ENCODE results near the gene AURKA. TPM values are rescaled to one million over a fixed set of nuclear protein-coding genes. Genes with fewer than 3 reads are reported as not detected.

The AURKA gene
- total and polyA plus RNA-seq, 2 of the 8 experiments (the other 6 are each of a cell fraction or from before 2014, with no cell fraction given): 45.8 to 84.8 TPM

DNA sequence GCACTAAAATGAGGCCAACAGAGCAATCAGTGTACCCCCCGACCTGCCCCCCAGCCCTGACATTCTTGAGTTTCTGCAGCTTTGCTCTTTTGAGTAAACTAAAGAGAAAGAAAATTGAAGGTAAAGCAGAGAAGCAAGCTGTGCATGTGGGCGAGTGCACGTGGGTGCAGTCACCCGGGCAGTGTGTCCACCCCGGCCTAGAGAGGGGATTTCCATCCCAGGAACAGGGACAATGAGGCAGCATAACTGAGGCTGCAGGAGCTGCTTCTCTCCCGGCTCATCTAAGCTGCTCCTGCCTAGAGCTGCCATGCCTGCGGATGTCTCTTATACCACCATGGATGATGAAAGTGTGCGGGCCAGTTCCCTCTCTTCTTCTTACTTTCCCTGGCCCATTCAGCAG lies 36.9 kb upstream of the AURKA start:
- DNase-seq (ENCODE audit: low read depth in 1 of 2, low spot score in 2 of 2) (no peak), FAIRE-seq (no peak)
- H2BK5ac ChIP-seq (ENCODE audit: low read depth, low read length): no peak overlapping the region
- peaks cover 0 to 1% (median 0%) of the 10 kb centered on the region in 4 experiments; a peak in 2 of 7 replicates for H3K27me3 ChIP-seq (replicated peaks in 1 of 4; ENCODE audit: control insufficient read depth in 3 of 4, extremely low read depth in 1 of 4, insufficient read depth in 3 of 4, low read length in 3 of 4)
- H3K4me3 ChIP-seq (ENCODE audit: extremely low read depth in 1 of 4, insufficient read depth in 2 of 4, low read depth in 3 of 4, low read length in 4 of 4): no peak overlapping the region
- H3K79me2 ChIP-seq (ENCODE audit: control insufficient read depth in 1 of 2, insufficient read depth in 2 of 2, low read length in 2 of 2): no peaks in the 10 kb centered on the region
- H3K4me2 ChIP-seq (ENCODE audit: insufficient read depth in 1 of 2, low read depth in 2 of 2, low read length in 2 of 2): no peak overlapping the region
- no peaks in the 10 kb centered on the region for H3K9me3 ChIP-seq (ENCODE audit: insufficient read depth in 2 of 2, low read depth in 1 of 2, low read length in 1 of 2)
- no peak overlapping the region for H2BK15ac ChIP-seq (ENCODE audit: low read length)
- 89% methylated on average over 7 of the region's 8 CpGs; no CpG with 5 or more reads in 1 of the 2 experiments for WGBS, 2 experiments (ENCODE audit: extremely low coverage in 1 of 2, insufficient coverage in 1 of 2, insufficient read length in 1 of 2, insufficient replicate concordance in 2 of 2, low coverage in 1 of 2, low lambda C conversion rate in 2 of 2, missing lambda C conversion rate in 1 of 2)
- H2BK120ac ChIP-seq (replicated peaks; ENCODE audit: low read depth, low read length): no peak overlapping the region
- no peak overlapping the region for H4K8ac ChIP-seq (ENCODE audit: extremely low read depth, insufficient read depth, low read length)
- H3K23me2 ChIP-seq (ENCODE audit: low read depth, low read length): no peaks in the 10 kb centered on the region
- no peak overlapping the region for H4K91ac ChIP-seq (replicated peaks; ENCODE audit: insufficient read length, low read length)
- H3K18ac ChIP-seq (ENCODE audit: extremely low read depth, low read length): no peak overlapping the region
- H3K56ac ChIP-seq (replicated peaks; ENCODE audit: insufficient read length, low read depth, low read length): no peak overlapping the region
- no peaks in the 10 kb centered on the region for H3K36me3 ChIP-seq (ENCODE audit: control insufficient read depth in 2 of 4, insufficient read depth in 4 of 4, low read length in 3 of 4)
- H3K27ac ChIP-seq (ENCODE audit: low read depth, low read length): no peak overlapping the region
- no peaks in the 10 kb centered on the region for H3K4me1 ChIP-seq (replicated peaks in 1 of 4; ENCODE audit: control insufficient read depth in 3 of 4, insufficient read depth in 4 of 4, low read length in 3 of 4)
- no peak overlapping the region for H3K9ac ChIP-seq (replicated peaks in 1 of 4; ENCODE audit: extremely low read depth in 1 of 4, low read depth in 3 of 4, low read length in 3 of 4)
- H3K14ac ChIP-seq (ENCODE audit: insufficient read length): no peak overlapping the region
- H3K79me1 ChIP-seq (ENCODE audit: low read depth, low read length): no peaks in the 10 kb centered on the region
- H2BK20ac ChIP-seq (ENCODE audit: low read length): no peak overlapping the region
- no peak overlapping the region for H2AFZ ChIP-seq (ENCODE audit: low read length)
- no peak overlapping the region for H3K4ac ChIP-seq (replicated peaks; ENCODE audit: insufficient read length, low read depth, low read length)
- CTCF ChIA-PET (ENCODE audit: partially characterized antibody): interaction anchor here (0.6 to 2.0 kb wide), 4 partner anchors 75 to 171 kb away, joined by 3 to 6 read pairs (median 4); no protein-coding TSS in a partner anchor
- no peak overlapping the region for H4K5ac ChIP-seq (ENCODE audit: insufficient read length, low read depth, low read length)
- POLR2A ChIA-PET (ENCODE audit: partially characterized antibody): interaction anchor here (0.6 kb wide), 1 partner anchor 29 kb away, joined by 4 read pairs; no protein-coding TSS in a partner anchor
- H2BK12ac ChIP-seq (ENCODE audit: low read depth, low read length): no peak overlapping the region
- peaks cover 0 to 1% of the 10 kb centered on the region in 2 experiments for H4K20me1 ChIP-seq (replicated peaks in 1 of 2; ENCODE audit: control insufficient read depth in 1 of 2, insufficient read depth in 2 of 2, low read length in 2 of 2)
- no peak overlapping the region for H2AK5ac ChIP-seq (ENCODE audit: low read depth, low read length)
- no peak overlapping the region for H3K23ac ChIP-seq (ENCODE audit: insufficient read length)
- TF ChIP-seq SP4 (IDR thresholded peaks at IDR 0.05; ENCODE audit: low read length) (no peak), RBBP5 (IDR thresholded peaks at IDR 0.05; ENCODE audit: borderline replicate concordance, low read depth, low read length) (no peak), POLR2A (IDR thresholded peaks at IDR 0.05; ENCODE audit: control extremely low read depth in 1 of 2, low read depth in 2 of 2, low read length in 2 of 2) (no peak), CHD1 (IDR thresholded peaks at IDR 0.05; ENCODE audit: low read depth, low read length) (no peak), EGR1 (IDR thresholded peaks at IDR 0.05; ENCODE audit: borderline replicate concordance, low read depth, low read length) (no peak), NANOG (IDR thresholded peaks at IDR 0.05; ENCODE audit: insufficient read depth, low read depth, low read length, poor library complexity, severe bottlenecking) (no peak), EP300 (IDR thresholded peaks at IDR 0.05; ENCODE audit: borderline replicate concordance in 1 of 2, low read depth in 2 of 2, low read length in 2 of 2) (no peak), TEAD4 (IDR thresholded peaks at IDR 0.05; ENCODE audit: low read depth, low read length) (no peak), POU5F1 (IDR thresholded peaks at IDR 0.05; ENCODE audit: low read depth, low read length) (no peak), KDM4A (IDR thresholded peaks at IDR 0.05; ENCODE audit: low read depth, low read length, severe bottlenecking) (no peak), SAP30 (IDR thresholded peaks at IDR 0.05; ENCODE audit: insufficient read depth, insufficient replicate concordance, low read length) (no peak), KDM5A (IDR thresholded peaks at IDR 0.05; ENCODE audit: low read length) (no peak), SUZ12 (IDR thresholded peaks at IDR 0.05; ENCODE audit: low read length) (no peak), SIN3A (conservative IDR thresholded peaks at IDR 0.05 in 1 of 2, IDR thresholded peaks at IDR 0.05 in 1 of 2; ENCODE audit: low read depth in 1 of 2, low read length in 2 of 2) (no peak), SIRT6 (IDR thresholded peaks at IDR 0.05; ENCODE audit: low read length) (no peak)

All from H1 (cell line).